HG02981 (cell line): ENCODE measurements around the gene ORM2.
A peak's percentile ranks its signal among the peaks of the same experiment; 100 is the strongest.

Experiments
- ATAC-seq: cut with Tn5 transposase; IDR thresholded peaks from one replicate; pipeline ENCODE4 v1.9.1; 2021; ENCODE audit warnings: mild to moderate bottlenecking, moderate library complexity; ENCODE audit not compliant: unreplicated experiment

The ORM2 gene

GRCh38 chr9:114348261-114348905 lies 18.7 kb downstream of the ORM2 start:
- no peak for ATAC-seq

DNA sequence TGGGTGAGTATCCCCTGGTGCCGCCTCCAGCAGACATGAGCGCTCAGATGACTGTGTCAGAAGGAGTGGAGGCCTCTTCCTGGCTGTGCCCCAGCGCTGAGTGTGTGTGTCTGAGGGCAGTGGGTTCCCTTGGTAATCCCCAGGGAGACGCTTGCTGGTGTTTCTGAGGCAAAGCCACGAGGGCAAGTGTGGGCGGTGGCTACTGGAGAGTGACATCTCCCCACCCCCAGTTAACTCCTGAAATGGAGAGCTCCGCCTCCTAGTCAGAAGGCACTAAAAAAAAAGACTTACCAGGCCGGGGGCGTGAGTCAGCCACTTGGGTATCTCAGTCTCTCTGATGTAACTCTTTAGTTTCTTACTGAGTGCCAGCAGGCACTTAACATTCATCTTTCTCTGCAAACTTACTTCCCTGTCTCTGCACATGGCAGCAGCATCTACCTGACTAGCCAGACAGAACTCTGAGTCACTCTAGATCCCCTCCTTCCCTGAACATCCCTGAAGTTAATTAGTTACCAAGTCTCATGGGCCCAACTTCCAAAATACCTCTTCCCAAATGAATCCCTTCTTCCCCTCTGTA lies 19.3 kb downstream of the ORM2 start:
- peak; percentile 89 for ATAC-seq

DNA sequence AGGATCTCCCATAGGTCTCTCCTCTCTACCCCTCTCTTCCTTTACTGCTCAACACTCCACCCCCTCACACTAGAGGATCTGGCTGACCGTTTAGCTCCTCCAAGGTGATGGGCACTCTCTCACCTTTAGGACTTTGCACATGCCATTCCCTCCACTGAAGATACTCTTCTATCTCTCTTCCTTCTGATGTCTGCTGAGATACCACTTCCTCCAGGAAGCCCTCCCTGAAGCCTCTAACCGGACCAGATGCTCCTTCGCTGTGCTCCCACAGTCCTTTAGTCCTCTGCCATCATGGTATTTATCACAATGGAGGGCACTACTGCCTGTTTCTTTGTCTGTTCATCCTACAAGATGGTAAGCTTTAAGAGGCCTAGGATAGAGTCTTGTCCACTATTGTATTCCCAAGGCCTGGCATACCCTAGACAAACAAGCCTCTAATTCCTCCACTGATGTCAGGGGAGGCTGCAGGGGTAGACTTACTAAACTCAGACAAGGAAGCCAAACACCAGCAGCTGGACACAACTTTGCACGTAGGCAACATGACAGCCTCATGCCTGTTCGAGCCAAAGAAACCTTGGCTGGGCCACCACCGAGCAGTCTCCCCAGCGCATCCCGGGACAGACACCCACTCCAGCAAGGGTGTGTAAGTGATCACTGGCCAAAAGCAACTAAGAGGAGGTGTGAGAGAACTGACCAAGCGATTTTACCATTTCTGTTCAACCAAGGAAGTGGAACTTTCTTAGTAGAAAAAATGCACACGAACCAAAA lies 20.2 kb downstream of the ORM2 start:
- ATAC-seq, result no peak

DNA sequence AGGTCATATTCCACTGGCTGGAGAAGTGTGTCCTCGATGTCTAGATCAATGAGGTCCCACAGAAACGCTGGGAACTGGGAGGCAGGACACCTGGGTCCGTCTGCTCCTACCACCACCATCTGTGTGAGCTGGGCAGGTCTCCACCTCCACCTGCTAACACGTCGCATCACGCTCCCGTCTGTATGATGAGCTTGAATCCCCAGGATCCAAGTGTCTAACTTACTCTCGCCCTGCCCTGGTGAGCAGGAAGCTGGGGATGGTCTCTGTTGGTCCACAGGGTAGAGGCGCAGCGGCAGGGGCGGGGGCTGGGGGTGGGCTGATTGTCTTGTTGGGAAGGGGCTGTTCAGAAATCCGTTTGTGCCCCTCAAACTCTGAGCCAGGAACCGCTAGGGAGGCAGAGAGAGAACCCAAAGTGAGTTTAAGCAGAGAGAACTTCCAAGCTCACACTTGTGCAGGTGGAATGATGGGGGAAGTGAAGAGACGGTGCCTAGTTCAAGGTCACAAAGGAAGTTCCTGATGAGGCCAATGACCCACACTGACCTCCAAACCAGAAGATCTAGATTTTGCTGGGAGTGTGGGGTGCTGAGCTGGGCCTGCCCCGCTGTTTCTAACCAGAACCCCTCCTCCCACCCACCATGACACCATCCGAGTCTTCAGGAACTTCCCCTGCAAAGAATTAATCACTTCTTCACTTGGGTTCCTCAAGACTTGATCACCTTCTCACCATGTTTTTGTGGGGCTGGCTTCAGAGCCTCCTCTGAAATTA lies 21.1 kb downstream of the ORM2 start:
- ATAC-seq, result no peak

- no peak for ATAC-seq
These were observed 22.3 kb downstream of the ORM2 start for GRCh38 chr9:114351932-114352331.

DNA sequence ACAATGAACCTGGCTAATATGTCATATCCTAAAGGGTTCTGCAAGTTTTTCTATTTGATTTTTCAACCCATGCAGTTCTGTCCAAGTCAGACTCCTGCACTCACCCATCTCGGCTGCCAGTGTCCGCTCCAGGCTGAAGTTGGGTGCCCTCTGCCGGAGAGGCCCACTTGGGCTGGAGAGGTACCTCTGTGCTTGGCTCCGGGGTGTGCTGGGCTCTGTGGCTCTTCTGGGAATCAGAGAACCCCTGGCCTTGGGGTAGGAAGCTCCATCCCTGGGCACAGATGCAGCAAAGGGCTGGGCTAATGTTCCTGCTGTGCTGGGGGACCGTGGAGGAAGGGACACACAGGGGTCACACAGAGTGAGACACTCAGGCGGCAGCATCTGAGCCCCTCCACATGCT lies 26.2 kb downstream of the ORM2 start:
- no peak for ATAC-seq

GRCh38 chr9:114356792-114357191 lies 27.1 kb downstream of the ORM2 start:
- ATAC-seq, result no peak

DNA sequence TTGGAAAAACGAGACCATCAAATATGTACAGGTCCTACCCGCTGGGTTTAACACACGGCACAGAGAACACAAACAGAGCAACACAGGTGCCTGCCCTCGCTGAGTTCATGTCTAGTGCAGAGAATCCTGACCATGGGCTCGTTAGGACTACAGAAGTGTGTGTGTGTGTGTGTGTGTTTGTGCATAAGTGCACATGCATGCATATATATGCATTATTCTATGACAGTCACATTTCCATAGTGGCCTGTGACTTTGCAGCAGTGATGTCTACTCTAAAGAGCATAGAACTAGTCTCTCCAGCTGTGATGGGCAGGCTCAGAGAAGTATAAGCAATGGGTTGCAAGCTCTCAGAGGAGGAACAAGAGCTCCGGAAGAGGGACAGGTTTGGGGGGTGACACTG lies 27.7 kb downstream of the ORM2 start:
- no peak for ATAC-seq

DNA sequence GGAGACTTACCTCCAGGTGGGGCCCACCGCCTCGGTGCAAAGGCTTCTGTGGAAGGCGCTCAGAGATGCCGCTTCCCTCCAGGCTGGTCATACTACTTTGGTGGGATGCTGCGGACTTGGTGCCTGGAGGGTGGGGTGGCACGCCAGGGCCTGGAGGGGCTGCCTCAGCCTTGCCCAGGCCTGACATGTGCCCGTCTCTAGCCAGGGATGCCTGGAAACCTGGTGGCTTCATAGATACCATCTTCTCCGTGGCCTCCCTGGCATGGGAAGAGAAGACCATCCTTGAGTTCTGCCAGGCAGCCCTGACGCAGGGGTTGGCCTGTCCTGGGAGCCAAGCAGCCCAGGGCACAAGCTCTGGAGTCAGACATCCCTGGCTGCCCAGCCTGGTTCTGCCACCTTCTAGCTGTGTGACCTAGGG lies 28.3 kb downstream of the ORM2 start:
- no peak for ATAC-seq

- ATAC-seq, result no peak
These were observed 30.1 kb downstream of the ORM2 start for GRCh38 chr9:114359801-114360200.

DNA sequence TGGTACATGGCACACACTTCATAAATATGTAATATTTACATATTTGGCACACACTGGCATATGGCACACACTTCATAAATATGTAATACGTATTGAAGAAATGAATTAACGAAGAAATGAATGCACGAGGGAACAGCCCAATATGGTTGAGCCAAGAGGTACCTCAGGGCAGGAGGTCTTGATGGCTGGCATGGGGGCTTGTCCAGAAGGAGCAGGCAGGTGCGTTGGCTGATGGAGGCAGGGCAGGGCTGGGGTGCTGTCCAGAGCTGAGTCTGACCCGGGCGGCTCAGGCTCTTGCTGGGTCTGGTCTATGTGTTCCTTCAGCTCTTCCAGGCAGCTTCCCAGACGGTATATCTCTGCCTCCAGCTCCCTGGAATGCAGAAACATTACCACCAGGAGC lies 31.9 kb downstream of the ORM2 start:
- ATAC-seq, result no peak

- ATAC-seq, result no peak
These were observed 32.7 kb downstream of the ORM2 start for GRCh38 chr9:114362394-114362793.

DNA sequence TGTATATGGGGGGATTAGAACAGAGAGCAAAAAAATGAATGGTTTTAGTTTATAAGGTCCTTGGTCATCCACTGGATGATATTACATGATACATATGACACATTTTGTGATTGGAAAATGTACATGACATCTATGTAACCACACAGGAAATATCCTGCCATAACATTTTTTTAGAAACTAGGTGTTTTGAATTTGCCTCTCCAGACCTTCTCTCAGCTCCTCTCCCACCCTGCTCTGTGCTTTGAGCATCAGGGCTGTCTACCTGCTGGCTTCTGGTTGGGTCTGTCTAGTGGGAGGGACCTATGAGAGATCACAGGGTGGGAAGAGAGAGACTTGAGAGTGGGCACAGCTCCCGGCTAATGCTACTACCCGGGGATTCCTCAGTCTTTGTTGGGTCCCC lies 33.8 kb downstream of the ORM2 start:
- ATAC-seq, result no peak

DNA sequence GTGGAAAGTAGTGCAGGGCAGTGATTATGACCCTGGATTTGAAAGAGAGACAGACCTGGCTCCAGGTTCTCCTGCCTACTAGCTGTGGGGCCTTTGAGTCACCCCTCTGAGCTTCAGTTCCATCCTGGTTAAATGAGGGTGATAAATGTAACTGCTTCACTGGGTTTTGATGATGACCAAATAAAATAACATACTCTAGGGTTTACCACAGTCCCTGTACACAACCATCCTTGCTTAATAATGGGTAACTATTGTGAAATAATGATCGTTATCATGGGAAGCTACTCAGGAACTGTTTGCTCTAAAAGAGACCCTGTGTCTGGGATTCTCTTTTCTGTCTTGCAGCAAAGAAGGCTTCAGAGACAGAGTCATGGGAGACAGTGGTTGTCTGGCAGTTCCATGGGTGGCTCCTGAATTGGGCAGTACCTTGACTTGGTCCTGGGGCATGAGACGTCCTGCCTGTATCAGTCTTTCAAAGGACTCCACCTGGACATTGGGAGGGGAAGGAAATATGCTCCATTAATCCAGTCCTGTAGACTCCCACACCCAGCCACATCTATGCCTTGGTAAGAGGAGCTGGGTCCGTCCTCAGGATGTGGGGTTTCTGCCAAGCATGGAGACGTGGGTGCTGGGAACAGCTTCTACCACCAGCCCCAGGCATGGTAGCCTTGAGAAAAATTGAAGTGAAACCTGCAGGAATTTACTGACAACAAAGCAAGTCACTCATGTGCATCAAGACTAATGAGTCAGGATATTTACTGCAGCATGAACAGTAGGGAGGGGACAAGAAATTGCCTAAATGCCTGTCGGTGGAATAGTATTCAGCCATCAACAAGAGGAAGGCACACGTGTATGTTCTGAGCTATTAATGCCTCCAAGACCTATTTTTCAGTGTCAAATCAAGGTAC lies 34.7 kb downstream of the ORM2 start:
- no peak for ATAC-seq

GRCh38 chr9:114365194-114365593 lies 35.5 kb downstream of the ORM2 start:
- no peak for ATAC-seq

DNA sequence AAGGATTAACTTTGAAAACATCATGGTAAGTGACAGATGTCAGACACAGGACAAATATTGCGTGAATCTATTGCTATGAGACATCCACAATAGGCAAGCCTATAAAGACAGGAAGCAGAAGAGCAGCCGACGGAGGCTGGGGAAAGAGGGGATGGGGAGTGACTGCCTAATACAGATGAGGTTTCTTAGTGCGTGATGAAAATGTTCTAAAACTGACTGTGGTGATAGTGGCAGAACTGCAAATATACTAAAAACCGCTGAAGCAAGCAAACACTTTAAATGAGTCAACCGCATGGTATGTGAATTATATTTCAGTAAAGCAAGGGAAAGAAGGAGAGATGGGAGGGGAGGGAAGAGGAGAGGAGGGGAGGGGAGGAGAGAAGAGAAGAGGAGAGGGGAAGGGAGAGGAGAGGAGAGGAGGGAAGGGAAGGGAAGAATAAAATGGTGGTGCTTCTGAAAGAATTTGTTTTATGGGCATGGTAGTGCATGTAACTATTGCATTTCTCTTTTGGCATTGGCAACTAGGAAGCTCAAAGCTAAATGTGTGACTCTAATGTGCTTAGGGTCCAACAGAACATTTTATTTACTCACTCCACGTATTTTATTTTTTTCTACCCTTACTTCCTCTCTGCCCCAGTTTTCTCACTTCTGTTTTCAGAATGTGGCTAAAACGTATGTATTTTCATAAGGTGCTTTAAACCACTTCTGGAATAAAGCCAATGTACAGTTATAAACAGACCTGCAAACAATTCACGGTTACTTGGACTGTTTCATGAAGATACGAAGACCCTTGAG lies 36.9 kb downstream of the ORM2 start:
- ATAC-seq, result peak; percentile 49

DNA sequence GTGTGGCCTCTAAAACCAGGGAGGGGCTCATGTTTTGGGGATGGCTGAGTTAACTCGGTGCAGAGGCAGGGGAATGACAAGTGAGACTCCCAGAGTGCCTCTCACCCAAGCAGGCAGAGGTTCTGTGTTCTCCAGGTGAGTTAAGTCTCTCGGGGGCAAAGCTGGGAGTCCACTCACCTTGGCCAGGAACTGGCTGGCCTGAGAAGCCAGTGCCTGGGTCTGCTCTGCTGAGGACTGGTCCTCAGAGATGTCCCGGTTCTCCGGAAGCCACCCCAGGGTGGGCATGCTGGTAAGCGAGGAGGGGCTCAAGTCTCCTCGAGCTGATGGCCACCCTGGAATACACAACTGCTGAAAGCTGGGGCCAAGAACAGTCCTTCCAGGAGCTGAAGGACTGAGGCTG lies 37.7 kb downstream of the ORM2 start:
- ATAC-seq, result no peak

DNA sequence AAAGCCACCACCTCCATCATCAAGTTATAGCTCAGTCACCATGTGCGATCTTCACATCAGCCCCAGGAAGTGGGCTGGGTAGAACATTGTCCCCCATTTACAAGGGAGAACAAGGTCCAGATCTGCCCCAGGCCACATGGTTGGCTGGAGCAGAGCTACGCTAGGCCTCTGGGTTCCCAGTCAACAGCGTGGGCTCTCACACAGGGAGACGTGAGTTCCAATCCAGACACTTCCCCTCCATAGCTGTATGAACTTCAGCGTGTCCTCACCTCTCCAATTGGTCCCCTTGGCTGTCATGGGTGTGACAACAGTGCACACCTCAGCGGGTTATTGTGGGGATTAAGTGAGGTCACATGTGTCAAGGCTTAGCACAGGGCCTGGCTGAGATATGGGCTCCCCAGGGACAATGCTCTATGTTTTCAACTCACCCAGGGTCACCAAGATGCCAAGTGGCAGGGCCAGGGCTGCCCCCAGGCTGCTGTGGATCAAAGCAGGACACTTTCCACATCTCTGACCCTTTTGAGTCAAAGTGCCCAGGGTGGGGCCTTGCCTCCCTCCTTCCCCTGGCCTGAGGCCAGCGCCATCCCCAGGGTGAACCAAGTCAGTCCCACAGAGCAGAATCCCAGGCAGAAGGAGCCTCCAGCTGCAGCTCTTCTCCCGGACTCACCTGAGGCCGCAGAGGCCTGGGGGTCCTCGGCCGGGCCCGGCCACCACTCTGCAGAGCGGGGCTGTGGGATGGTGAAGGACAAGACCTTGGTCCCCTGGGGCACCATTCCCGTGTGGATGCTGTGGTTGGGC lies 38.3 kb downstream of the ORM2 start:
- ATAC-seq, result no peak
